Lower lobe of right lung (tissue), 2 donors: ENCODE data around the gene HOXC11. TPM values are rescaled to one million over a fixed set of nuclear protein-coding genes. Genes with fewer than 3 reads are reported as not detected.

Experiments
- ATAC-seq, 2 donors: fragments of 200-7000 bp; cut with Tn5 transposase; one replicate each; pipeline ENCODE4 v1.9.1; 2020 to 2022; ENCODE audit warnings: mild to moderate bottlenecking in 2 of 2, moderate library complexity in 2 of 2
- DNase-seq: peaks from one replicate; pipeline ENCODE4 v3.0.0-alpha.2; 2020
- H3K27ac ChIP-seq: fragments of 200-600 bp; one replicate; pipeline ENCODE4 v1.8.0; 2022
- H3K27me3 ChIP-seq: fragments of 200-600 bp; one replicate; pipeline ENCODE4 v1.8.0; 2022; ENCODE audit warnings: low read depth
- H3K36me3 ChIP-seq: fragments of 200-600 bp; one replicate; pipeline ENCODE4 v1.8.0; 2022; ENCODE audit warnings: mild to moderate bottlenecking
- H3K4me1 ChIP-seq: fragments of 200-600 bp; one replicate; pipeline ENCODE4 v1.8.0; 2022
- H3K4me3 ChIP-seq: fragments of 200-600 bp; one replicate; pipeline ENCODE4 v1.8.0; 2022; ENCODE audit warnings: mild to moderate bottlenecking
- H3K9me3 ChIP-seq: fragments of 200-600 bp; one replicate; pipeline ENCODE4 v1.8.0; 2022
- intact Hi-C: fragments of 100-400 bp; cut with DNase I; formaldehyde crosslinking; loops from one replicate; pipeline ENCODE4 v1.11.0; 2022
- long read RNA-seq: library from polyadenylated mRNA; unstranded; transcript quantifications from one replicate; pipeline ENCODE4 v2.0.0, GENCODE V29; 2021
- total RNA-seq: library from RNA; stranded (reverse); fragmentation: NEBNext Ultra II Directional; extraction: Animal tissue kit (Norgen Biotek cat#: 25700); gene quantifications from one replicate; pipeline ENCODE4 v1.2.1, GENCODE V29; 2021
- TF ChIP-seq, protein P1 (sequence below): fragments of 200-600 bp; IDR thresholded peaks from one replicate; pipeline ENCODE4 v1.8.0; 2022; ENCODE audit warnings: antibody characterized with exemption, mild to moderate bottlenecking
- donor health status: DM: no; HTN: yes; CAD: no; lungs with severe emphysema.

The HOXC11 gene
- not detected for total RNA-seq
- long read RNA-seq: 0 reads

DNA sequence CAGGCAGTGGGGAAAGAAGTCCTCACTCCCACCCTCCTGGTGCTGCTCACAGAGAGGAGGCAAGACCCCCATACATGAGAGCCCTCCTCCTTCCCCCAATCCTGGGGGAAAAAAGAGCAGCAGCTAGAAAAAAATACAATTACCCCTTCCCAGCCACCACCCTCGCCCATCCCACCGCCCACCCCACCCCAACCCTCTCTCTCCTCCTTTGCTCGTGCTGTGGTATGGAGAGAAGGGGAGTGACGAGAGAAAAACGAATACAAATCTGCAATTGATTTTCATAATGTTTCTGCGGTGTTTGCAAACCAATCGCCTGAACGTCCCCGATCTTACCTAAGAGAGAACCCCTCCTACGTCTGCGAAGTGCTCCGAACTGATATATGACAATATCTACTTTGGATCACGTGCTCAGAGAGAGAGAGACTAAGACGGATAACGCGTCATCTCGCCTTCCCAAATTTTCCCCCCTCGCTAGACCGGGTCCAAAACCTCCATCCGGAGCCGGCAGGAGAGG, at the start of gene HOXC11:
Gene HOXC11 (plus strand): TSS at position 405 of the 514 bp plus-strand sequence. CDS start 116 bp downstream, outside the sequence.
- TF ChIP-seq, protein P1, sequence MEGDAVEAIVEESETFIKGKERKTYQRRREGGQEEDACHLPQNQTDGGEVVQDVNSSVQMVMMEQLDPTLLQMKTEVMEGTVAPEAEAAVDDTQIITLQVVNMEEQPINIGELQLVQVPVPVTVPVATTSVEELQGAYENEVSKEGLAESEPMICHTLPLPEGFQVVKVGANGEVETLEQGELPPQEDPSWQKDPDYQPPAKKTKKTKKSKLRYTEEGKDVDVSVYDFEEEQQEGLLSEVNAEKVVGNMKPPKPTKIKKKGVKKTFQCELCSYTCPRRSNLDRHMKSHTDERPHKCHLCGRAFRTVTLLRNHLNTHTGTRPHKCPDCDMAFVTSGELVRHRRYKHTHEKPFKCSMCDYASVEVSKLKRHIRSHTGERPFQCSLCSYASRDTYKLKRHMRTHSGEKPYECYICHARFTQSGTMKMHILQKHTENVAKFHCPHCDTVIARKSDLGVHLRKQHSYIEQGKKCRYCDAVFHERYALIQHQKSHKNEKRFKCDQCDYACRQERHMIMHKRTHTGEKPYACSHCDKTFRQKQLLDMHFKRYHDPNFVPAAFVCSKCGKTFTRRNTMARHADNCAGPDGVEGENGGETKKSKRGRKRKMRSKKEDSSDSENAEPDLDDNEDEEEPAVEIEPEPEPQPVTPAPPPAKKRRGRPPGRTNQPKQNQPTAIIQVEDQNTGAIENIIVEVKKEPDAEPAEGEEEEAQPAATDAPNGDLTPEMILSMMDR: no peak
- Histone ChIP-seq H3K4me1 (peaks cover 10% of the 10 kb centered on the region), H3K27ac (no peak within 1 kb of the TSS), H3K36me3 (no peaks in the 10 kb centered on the region), H3K27me3 (peaks cover 98% of the 10 kb centered on the region), H3K4me3 (no peak within 1 kb of the TSS), H3K9me3 (no peaks in the 10 kb centered on the region)
- DNase-seq: no peak
- intact Hi-C loops: no loop called here
- no peak for ATAC-seq

DNA sequence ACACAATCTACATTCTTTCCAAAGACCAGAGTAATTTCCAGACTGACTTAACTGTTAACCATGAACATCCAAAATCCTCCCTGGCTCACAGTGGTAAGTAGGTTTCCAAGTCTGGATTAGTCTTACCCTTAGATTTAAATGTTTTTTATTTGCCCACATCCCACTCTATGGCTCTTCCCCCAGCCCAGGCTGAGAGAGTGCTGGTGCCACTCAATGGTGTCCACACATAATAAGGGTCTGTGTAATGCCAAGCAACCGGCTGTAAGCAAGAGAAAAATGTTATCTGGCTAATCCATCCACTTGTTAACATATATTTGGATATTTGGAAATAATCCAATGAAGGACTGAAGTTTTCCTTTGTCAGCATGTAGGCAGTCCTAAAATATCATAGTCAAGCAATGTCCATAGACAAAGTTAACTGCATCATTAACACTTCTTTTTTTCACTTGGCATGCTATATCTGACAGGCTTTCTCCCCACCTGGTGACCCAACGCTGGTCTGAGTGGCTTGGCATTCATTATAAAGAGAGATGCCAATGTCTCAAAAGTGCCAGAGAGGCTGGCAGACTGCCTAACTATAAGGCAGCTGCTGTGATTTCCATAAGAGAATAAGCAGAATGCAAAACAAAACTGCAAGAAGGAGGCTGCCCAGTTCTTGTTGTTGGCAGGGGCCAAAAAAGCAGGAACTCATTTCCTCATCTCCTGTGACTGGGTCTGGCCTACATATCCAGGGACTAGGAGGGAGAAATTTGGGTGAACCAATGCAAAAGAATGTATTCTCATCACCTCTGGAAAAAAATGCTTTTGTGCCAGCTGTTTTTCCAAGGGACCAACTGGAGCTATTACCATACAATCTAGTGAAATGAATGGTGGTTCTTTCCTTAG, 48.2 kb upstream of the HOXC11 start:
- Histone ChIP-seq H3K4me3 (no peak overlapping the region), H3K36me3 (no peaks in the 10 kb centered on the region), H3K9me3 (no peaks in the 10 kb centered on the region), H3K27ac (no peak overlapping the region), H3K4me1 (no peaks in the 10 kb centered on the region), H3K27me3 (peaks cover 97% of the 10 kb centered on the region)
- TF ChIP-seq, protein P1: no peak
- no peak for ATAC-seq
- intact Hi-C loops: no loop called here
- DNase-seq: no peak

DNA sequence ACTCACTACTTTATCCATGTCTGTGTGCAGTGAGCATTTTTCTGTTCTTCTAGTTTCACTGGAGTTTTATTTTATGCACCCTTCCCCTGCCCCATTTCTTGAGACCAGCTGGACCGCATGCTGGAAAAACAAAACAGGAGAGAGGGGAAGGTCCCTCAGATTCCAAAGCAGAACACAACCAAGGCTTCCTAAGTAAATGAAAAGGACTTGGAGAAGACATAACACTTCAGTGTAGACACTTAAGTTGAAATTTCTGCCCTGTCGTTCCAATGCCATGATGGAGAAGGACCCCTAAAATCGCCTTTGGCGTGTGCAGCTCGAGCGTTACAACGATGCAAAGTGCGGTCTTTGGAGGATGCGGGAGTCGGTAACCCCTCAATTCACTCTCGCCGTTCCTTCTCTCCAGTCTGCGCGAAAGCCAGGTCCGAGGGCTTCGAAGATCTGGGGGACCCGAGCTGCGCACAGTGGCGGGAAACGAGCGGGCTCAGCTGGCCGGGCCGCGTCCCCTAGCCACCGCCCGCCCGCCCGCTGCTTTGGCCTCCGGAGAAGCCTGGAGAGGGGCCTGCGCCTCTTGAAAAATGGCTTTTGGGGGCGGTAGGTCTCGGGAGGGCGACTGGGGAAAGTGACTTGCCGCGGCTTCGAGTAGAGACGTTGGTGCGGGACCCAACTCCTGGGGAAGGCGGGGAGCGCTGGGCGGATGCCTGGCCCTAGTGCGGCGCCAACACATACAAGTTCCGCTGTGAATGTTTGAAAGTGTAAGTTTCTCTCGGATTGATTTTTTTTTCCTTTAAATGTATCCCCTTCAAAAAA, 45.5 kb upstream of the HOXC11 start:
- TF ChIP-seq, protein P1: no peak
- H3K9me3 ChIP-seq: no peaks in the 10 kb centered on the region
- no peaks in the 10 kb centered on the region for H3K4me1 ChIP-seq
- intact Hi-C loops: no loop called here
- ATAC-seq: no peak
- peaks cover 100% of the 10 kb centered on the region for H3K27me3 ChIP-seq
- H3K4me3 ChIP-seq: no peak overlapping the region
- H3K27ac ChIP-seq: no peak overlapping the region
- no peak for DNase-seq
- no peaks in the 10 kb centered on the region for H3K36me3 ChIP-seq

DNA sequence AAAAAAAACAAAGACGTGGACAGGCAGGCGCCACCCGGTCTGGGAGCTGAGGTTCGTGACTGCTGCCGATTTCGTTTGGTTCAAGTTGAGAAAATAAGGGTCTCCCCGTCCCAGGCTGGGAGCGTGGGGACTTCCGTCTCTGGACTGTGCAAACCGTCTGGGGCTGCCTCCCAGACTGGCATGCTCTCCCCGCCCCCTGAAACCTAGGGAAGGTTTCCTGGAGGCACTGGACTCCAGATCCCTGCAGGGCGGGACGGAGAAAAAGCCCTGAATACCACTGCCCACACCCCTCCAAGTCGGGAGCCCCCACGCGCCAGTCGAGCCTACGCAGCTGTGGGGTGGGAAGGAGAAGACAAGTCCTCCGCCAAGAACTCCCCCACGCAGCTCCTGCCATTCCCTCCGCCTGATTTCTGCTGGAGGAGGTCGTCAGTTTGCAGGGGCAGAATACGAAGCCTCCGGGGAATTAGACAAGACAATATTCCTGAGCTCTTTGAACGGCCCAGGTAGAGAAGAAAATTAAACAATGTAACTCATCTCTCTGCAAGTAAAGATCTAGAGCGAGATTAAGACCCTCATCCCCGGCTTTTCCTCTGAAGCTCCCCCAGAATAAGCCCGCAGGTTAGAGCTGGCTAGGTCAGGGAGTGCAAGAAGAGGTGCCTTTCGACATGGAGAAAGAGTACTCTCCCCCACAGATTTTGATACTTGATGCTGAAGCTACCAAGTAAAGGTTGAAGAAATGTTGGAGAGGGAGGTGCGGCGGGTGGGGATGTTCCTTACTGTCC, 44.7 kb upstream of the HOXC11 start:
- DNase-seq (no peak), ATAC-seq (no peak)
- H3K36me3 ChIP-seq: no peaks in the 10 kb centered on the region
- TF ChIP-seq, protein P1: no peak
- no peak overlapping the region for H3K27ac ChIP-seq
- no peaks in the 10 kb centered on the region for H3K9me3 ChIP-seq
- intact Hi-C loops: no loop called here
- no peaks in the 10 kb centered on the region for H3K4me1 ChIP-seq
- peaks cover 100% of the 10 kb centered on the region for H3K27me3 ChIP-seq
- no peak overlapping the region for H3K4me3 ChIP-seq

DNA sequence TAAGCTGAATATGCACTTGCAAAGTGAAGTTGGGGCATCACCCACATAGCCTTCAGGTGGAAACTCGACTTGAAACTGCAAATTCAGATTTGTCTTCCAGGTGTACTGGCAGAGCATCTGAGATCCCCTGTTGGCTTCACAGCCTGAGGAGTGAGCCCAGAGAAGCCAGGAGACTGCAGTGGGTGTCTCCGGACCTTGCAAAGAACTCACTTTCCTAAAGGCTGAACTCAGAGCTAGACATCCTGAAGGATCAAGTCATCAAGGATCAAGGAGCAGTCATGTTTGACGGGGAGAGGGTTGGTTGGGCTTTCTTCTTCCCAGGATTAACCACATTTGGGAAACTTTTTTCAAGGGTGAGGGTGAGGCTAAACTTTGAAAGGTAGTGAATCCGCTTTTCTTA, 43.4 kb upstream of the HOXC11 start:
- H3K4me3 ChIP-seq: no peak overlapping the region
- no peaks in the 10 kb centered on the region for H3K4me1 ChIP-seq
- DNase-seq (no peak), ATAC-seq (no peak)
- intact Hi-C loops: no loop called here
- H3K36me3 ChIP-seq: no peaks in the 10 kb centered on the region
- TF ChIP-seq, protein P1: no peak
- no peak overlapping the region for H3K27ac ChIP-seq
- H3K27me3 ChIP-seq: peaks cover 100% of the 10 kb centered on the region
- no peaks in the 10 kb centered on the region for H3K9me3 ChIP-seq
